GM19023 (cell line): ENCODE results near the gene ELMOD3.
"Not testable (repeated sequence)": the region's sequence is repeated elsewhere in the genome, so short reads cannot be mapped to it uniquely, and the experiment has no call there.

Source experiments
- ATAC-seq: cut with Tn5 transposase; IDR thresholded peaks from one replicate; pipeline ENCODE4 v1.9.1; 2021; ENCODE audit warnings: mild to moderate bottlenecking, moderate library complexity; ENCODE audit not compliant: unreplicated experiment

The ELMOD3 gene

GRCh38 chr2:85354286-85355072, at the start of gene ELMOD3, which contains the start of gene RETSAT:
ELMOD3 (plus strand) TSS chr2:85354769; CDS start chr2:85357199, 2,430 bp downstream.
RETSAT (minus strand) TSS chr2:85354528; CDS start chr2:85354507, 21 bp downstream.
- ATAC-seq: peak; percentile 96

GRCh38 chr2:85307527-85307897, 47.1 kb upstream of the ELMOD3 start:
- no peak for ATAC-seq

GRCh38 chr2:85308201-85308600, 46.4 kb upstream of the ELMOD3 start:
- ATAC-seq: no peak

- ATAC-seq: peak; percentile 4
Observed at GRCh38 chr2:85308896-85309555, 45.5 kb upstream of the ELMOD3 start.

GRCh38 chr2:85309699-85310321, 44.8 kb upstream of the ELMOD3 start:
- peak; percentile 14 for ATAC-seq

- ATAC-seq: peak; percentile 58
Observed at GRCh38 chr2:85310330-85310729, 44.2 kb upstream of the ELMOD3 start.

GRCh38 chr2:85312404-85312803, 42.2 kb upstream of the ELMOD3 start:
- no peak for ATAC-seq

- ATAC-seq: no peak
Observed at GRCh38 chr2:85314884-85315242, 39.7 kb upstream of the ELMOD3 start.

GRCh38 chr2:85315921-85316320, 38.6 kb upstream of the ELMOD3 start:
- ATAC-seq: not testable (repeated sequence)

- ATAC-seq: no peak
Observed at GRCh38 chr2:85318222-85319074, 36.1 kb upstream of the ELMOD3 start.

GRCh38 chr2:85319796-85320195, 34.8 kb upstream of the ELMOD3 start:
- ATAC-seq: no peak

GRCh38 chr2:85323351-85323987, 31.1 kb upstream of the ELMOD3 start:
- no peak for ATAC-seq

GRCh38 chr2:85323988-85324367, 30.6 kb upstream of the ELMOD3 start:
- not testable (repeated sequence) for ATAC-seq

- ATAC-seq: no peak
Observed at GRCh38 chr2:85324639-85325465, 29.7 kb upstream of the ELMOD3 start.

GRCh38 chr2:85325466-85325811, 29.1 kb upstream of the ELMOD3 start:
- no peak for ATAC-seq

- ATAC-seq: peak; percentile 31
Observed at GRCh38 chr2:85326406-85327159, 28.0 kb upstream of the ELMOD3 start.

- no peak for ATAC-seq
Observed at GRCh38 chr2:85327160-85327821, 27.3 kb upstream of the ELMOD3 start.

- peak; percentile 86 for ATAC-seq
Observed at GRCh38 chr2:85327822-85328617, 26.5 kb upstream of the ELMOD3 start, which contains the start of gene TGOLN2. TGOLN2 (minus strand) TSS chr2:85327989; CDS start chr2:85327962, 27 bp downstream.
